GM12878 (cell line): ENCODE measurements around the gene RAB25. TPM values are rescaled to one million over a fixed set of nuclear protein-coding genes. Genes with fewer than 3 reads are reported as not detected.
A peak's percentile ranks its signal among the peaks of the same experiment; 100 is the strongest.

Experiments used
- ATAC-seq: fragments of 200-7000 bp; cut with Tn5 transposase; 3 replicates; pipeline ENCODE4 v1.9.1; 2020; ENCODE audit warnings: mild to moderate bottlenecking, moderate library complexity
- BruUV-seq: library from RNA; stranded (reverse); fragments of 400-500 nt; replicated peaks from 2 replicates; lab custom pipeline; 2021; lab: Mats Ljungman, UMichigan
- CTCF ChIA-PET: fragments of 300-600 bp; sonication (Branson Sonifier 250); formaldehyde crosslinking; extraction: SDS; loops from one replicate; lab custom pipeline; 2021; ENCODE audit warnings: inconsistent platforms; lab: Yijun Ruan, JAX
- POLR2A ChIA-PET: fragments of 350-600 bp; formaldehyde crosslinking; extraction: SDS; loops from one replicate; lab custom pipeline; 2021; ENCODE audit warnings: inconsistent platforms; lab: Charles Lee
- RAD21 ChIA-PET: fragments of 300-600 bp; sonication (Branson Sonifier 250); formaldehyde crosslinking; loops from one replicate; lab custom pipeline; 2023; ENCODE audit warnings: antibody characterized with exemption; ENCODE audit not compliant: unreplicated experiment; lab: Charles Lee
- SMC1A ChIA-PET: fragments of 300-600 bp; sonication (Branson Sonifier 250); formaldehyde crosslinking; loops from one replicate; lab custom pipeline; 2023; ENCODE audit not compliant: unreplicated experiment, uncharacterized antibody; lab: Charles Lee
- DNase-seq: peaks from one replicate; pipeline ENCODE4 v3.0.0-alpha.2; 2011; ENCODE audit warnings: low read depth, low spot score
- FAIRE-seq: peaks from 3 replicates; lab custom pipeline; 2011; peaks lifted over from hg19 to GRCh38; lab: Jason Lieb, UNC
- H2AFZ ChIP-seq: 2 replicates; pipeline ENCODE4 v1.6.0; 2011; ENCODE audit warnings: low read depth, low read length, control low read depth; ENCODE audit not compliant: control insufficient read depth
- H3K27ac ChIP-seq: 2 replicates; pipeline ENCODE4 v1.5.1; 2011; ENCODE audit warnings: control low read depth; ENCODE audit not compliant: control insufficient read depth, insufficient read depth
- H3K27me3 ChIP-seq, 2 experiments: replicated peaks in 1 of 2; 2 replicates each; pipeline versions ENCODE4 v1.6.0 to v1.6.1; 2011; ENCODE audit warnings: low read length in 1 of 2; ENCODE audit not compliant: control insufficient read depth in 2 of 2, insufficient read depth in 2 of 2
- H3K36me3 ChIP-seq, 2 experiments: 2 replicates each; pipeline ENCODE4 v1.5.1; 2011; ENCODE audit warnings: low read length in 1 of 2; ENCODE audit not compliant: control insufficient read depth in 2 of 2, insufficient read depth in 2 of 2
- H3K4me1 ChIP-seq: 2 replicates; pipeline ENCODE4 v1.6.1; 2011; ENCODE audit warnings: mild to moderate bottlenecking, low read length, moderate library complexity, mixed read lengths; ENCODE audit not compliant: control insufficient read depth, insufficient read depth
- H3K4me2 ChIP-seq: 2 replicates; pipeline ENCODE4 v1.6.0; 2011; ENCODE audit warnings: control low read depth; ENCODE audit not compliant: control insufficient read depth, insufficient read depth
- H3K4me3 ChIP-seq: fragments of 200-600 bp; sonication (generic); 2 replicates; pipeline ENCODE4 v1.5.1; 2016
- H3K79me2 ChIP-seq: 2 replicates; pipeline ENCODE4 v1.6.0; 2011; ENCODE audit warnings: low read length; ENCODE audit not compliant: control insufficient read depth, insufficient read depth
- H3K9ac ChIP-seq: 2 replicates; pipeline ENCODE4 v1.8.0; 2011; ENCODE audit warnings: low read length, control low read depth, mixed read lengths; ENCODE audit not compliant: control insufficient read depth, insufficient read depth
- H3K9me3 ChIP-seq: replicated peaks from 3 replicates; pipeline ENCODE4 v1.5.1; 2011; ENCODE audit warnings: mild to moderate bottlenecking, low read length; ENCODE audit not compliant: control insufficient read depth, insufficient read depth
- H4K20me1 ChIP-seq: 2 replicates; pipeline ENCODE4 v1.6.0; 2011; ENCODE audit not compliant: control insufficient read depth, insufficient read depth
- EGR1 ChIP-seq, 2 experiments: IDR thresholded peaks; 1 replicate in 1 of 2; 2 replicates in 1 of 2; pipeline ENCODE4 v1.6.1; 2011 to 2012; ENCODE audit warnings: low read depth in 2 of 2, low read length in 2 of 2, borderline replicate concordance in 1 of 2, mild to moderate bottlenecking in 1 of 2, moderate library complexity in 1 of 2
- NR2F1 ChIP-seq: fragments of 450-650 bp; conservative IDR thresholded peaks from 2 replicates; pipeline ENCODE4 v1.6.1; 2017; ENCODE audit warnings: mild to moderate bottlenecking
- PAX8 ChIP-seq: fragments of 450-650 bp; IDR thresholded peaks from 2 replicates; pipeline ENCODE4 v1.6.1; 2017; ENCODE audit warnings: mild to moderate bottlenecking, moderate library complexity
- RB1 ChIP-seq: fragments of 450-650 bp; formaldehyde crosslinking; IDR thresholded peaks from 2 replicates; pipeline ENCODE4 v1.6.1; 2017; ENCODE audit warnings: mild to moderate bottlenecking, borderline replicate concordance
- SMARCA5 ChIP-seq: fragments of 450-650 bp; IDR thresholded peaks from 2 replicates; pipeline ENCODE4 v1.6.1; 2017; ENCODE audit warnings: mild to moderate bottlenecking
- ZNF622 ChIP-seq: fragments of 450-650 bp; IDR thresholded peaks from 2 replicates; pipeline ENCODE4 v1.6.1; 2017; ENCODE audit warnings: mild to moderate bottlenecking, inconsistent platforms
- WGBS: methylation state at CpG from one replicate; pipeline ENCODE4 v1.1.6; 2016; ENCODE audit warnings: low lambda C conversion rate; ENCODE audit not compliant: insufficient replicate concordance, insufficient coverage; ENCODE audit errors: missing lambda C conversion rate; 5-methylcytosine and 5-hydroxymethylcytosine counted together
- in situ Hi-C: fragments of 300-500 bp; cut with MboI; formaldehyde crosslinking; loops from 9 replicates; pipeline ENCODE4 v1.14.3; 2018; ENCODE audit warnings: mixed read lengths
- intact Hi-C: fragments of 100-400 bp; cut with micrococcal nuclease; formaldehyde crosslinking; loops from one replicate; pipeline ENCODE4 v1.14.2; 2022; ENCODE audit not compliant: unreplicated experiment
- polyA plus RNA-seq, 11 experiments: library from polyadenylated mRNA; depleted of rRNA in 4 of 11; unstranded in 6 of 11; stranded (reverse) in 5 of 11; fragments of >200 nt; fragmentation: Nextera tagmentation in 4 of 11; fragmentation: Illumina TruSeq in 1 of 11; extraction: Ambion mirVana in 4 of 11; extraction: Trizol in 1 of 11; gene quantifications; 1 replicate in 1 of 11; 2 replicates in 10 of 11; pipeline versions ENCODE4 v1.2.1 to v1.2.3, GENCODE V29; 2011 to 2016; ENCODE audit warnings: inconsistent platforms in 2 of 11, missing spikeins in 2 of 11, low read depth in 1 of 11
- total RNA-seq, 4 experiments: library from RNA; depleted of rRNA in 3 of 4; stranded (reverse); fragments of >200 nt in 3 of 4; fragmentation: Illumina TruSeq in 1 of 4; extraction: Trizol in 1 of 4; gene quantifications; 2 replicates each; pipeline versions ENCODE4 v1.2.1 to v1.2.3, GENCODE V29; 2013 to 2021

The RAB25 gene
- total and polyA plus RNA-seq, 10 of the 15 experiments (the other 5 are each of a cell fraction or from before 2014, with no cell fraction given): 0.16 to 0.36 (median 0.22) TPM; not detected in 7

DNA sequence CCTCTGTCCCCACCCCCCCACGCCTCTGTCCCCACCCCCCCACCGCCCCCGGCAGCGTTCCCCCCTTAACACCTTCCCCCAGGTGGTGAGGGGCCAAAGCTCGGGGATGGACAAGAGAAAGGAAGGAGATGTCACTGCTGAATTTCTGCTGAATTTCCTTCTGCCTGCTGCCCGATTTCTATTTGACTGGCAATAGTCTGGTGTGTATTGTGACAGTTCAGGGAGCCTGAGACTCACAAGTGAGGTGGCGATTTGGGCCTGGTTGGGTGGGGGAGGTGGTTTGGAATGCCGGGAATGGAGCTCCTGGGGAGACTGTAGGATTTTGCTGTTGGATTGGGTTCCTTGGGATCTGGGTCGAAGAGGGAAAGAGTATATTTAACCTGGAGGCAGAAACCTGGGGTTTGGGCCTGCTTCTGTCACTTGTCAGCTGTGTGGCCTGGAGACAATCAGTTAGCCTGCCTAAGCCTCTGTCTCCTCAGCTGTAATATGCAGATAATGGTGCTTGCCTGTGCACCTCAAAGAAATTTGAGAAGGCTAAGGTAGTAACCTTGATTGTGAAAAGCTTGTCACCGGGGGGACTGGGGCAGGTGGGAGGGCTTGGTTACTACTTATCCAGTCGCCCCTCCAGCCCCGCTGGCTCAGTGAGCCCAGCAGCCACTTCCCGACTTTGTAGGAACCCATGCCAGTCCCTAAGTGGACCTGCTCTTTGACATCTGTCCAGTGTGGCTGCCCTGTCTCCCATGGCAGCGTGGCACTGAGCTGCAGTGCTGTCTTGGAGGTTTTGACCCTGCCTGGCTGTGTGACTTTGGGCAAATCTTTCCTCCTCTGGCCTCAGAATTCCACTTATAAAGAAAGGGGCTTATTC is 45.9 kb downstream of the RAB25 start:
- no peaks in the 10 kb centered on the region for H3K79me2 ChIP-seq
- no peak for DNase-seq
- ChIA-PET POLR2A (interaction anchor here (0.9 to 6.1 kb wide), 7 partner anchors 9 to 900 kb away, joined by 3 to 128 read pairs (median 9); partner anchors contain the start of genes LMNA and PMF1), CTCF (interaction anchor here (0.7 to 21.5 kb wide), 6 partner anchors 11 to 228 kb away, joined by 3 to 1294 read pairs (median 4); partner anchors contain the start of gene LMNA), SMC1A (interaction anchor here (1.6 to 23.8 kb wide), 3 partner anchors 10 to 43 kb away, joined by 3 to 874 read pairs (median 24); partner anchors contain the start of gene LMNA)
- no peaks in the 10 kb centered on the region for H4K20me1 ChIP-seq
- WGBS: 67% methylated on average over 10 of the region's 14 CpGs
- peak overlapping the region; percentile 57 for H3K27ac ChIP-seq
- TF ChIP-seq SMARCA5 (peak; percentile 32; the same call in 1 of the 2 replicates), NR2F1 (no peak)
- TF ChIP-seq, all 136 proteins: peak for 1
- H3K4me1 ChIP-seq: peaks cover 30% of the 10 kb centered on the region
- RAD21 ChIA-PET: interaction anchor here (0.9 to 22.4 kb wide), 4 partner anchors 10 to 118 kb away, joined by 3 to 695 read pairs (median 14); partner anchors contain the start of gene LMNA
- FAIRE-seq (no peak), ATAC-seq (peak; percentile 38)
- peak overlapping the region; percentile 66 for H3K9ac ChIP-seq
- H3K4me2 ChIP-seq: peak overlapping the region; percentile 89
- H3K9me3 ChIP-seq: no peaks in the 10 kb centered on the region
- no peaks in the 10 kb centered on the region for H3K36me3 ChIP-seq
- in situ Hi-C loops (no loop called here), intact Hi-C loops (no loop called here)
- peak overlapping the region; percentile 45; the same call in 1 of the 2 replicates for H3K4me3 ChIP-seq
- H3K27me3 ChIP-seq: no peaks in the 10 kb centered on the region
- H2AFZ ChIP-seq: peak overlapping the region; percentile 86
- BruUV-seq: TSS peak; percentile 96

DNA sequence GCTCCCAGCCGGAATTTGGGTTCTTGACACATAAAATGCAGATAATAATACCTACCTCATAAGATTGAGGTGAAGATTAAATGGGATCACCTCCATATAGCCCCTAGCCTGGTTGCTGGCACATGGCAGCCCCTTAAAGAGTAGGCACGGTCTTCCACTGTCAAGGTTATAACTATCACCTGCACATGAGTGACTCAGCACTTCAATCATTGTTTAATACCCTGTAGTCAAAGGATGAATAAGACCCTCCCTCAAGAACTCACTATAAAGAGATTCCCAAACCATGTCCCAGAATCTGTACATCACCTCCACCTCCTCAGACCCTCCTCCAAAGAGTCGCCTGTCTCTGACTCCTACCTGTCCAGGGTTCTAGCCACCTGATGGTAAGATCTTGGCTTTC is 47.1 kb downstream of the RAB25 start:
- in situ Hi-C loops: no loop called here
- no peak overlapping the region for H3K4me2 ChIP-seq
- POLR2A ChIA-PET: interaction anchor here (1.5 to 6.1 kb wide), 4 partner anchors 9 to 12 kb away, joined by 5 to 128 read pairs (median 10); partner anchors contain the start of gene LMNA

More for the DNA sequence above, 47.1 kb downstream of the RAB25 start:
- intact Hi-C loops: no loop called here
- TF ChIP-seq EGR1 (IDR thresholded peaks at IDR 0.05; ENCODE audit: borderline replicate concordance in 1 of 2, low read depth in 2 of 2, low read length in 2 of 2): no peak
- TF ChIP-seq RB1: no peak
- TF ChIP-seq ZNF622: no peak
- no peak for TF ChIP-seq PAX8
- TF ChIP-seq, all 136 proteins: peak for 0
- no peaks in the 10 kb centered on the region for H3K27me3 ChIP-seq
- no peaks in the 10 kb centered on the region for H3K36me3 ChIP-seq
- no peak overlapping the region for H3K4me3 ChIP-seq
- DNase-seq: no peak
- no peak for FAIRE-seq
- H4K20me1 ChIP-seq: no peaks in the 10 kb centered on the region
- no peaks in the 10 kb centered on the region for H3K9me3 ChIP-seq
- WGBS: 65% methylated on average over 3 of the region's 3 CpGs
- no peak overlapping the region for H2AFZ ChIP-seq
- H3K79me2 ChIP-seq: no peaks in the 10 kb centered on the region
- no peak for ATAC-seq
- BruUV-seq: no TSS peak
- H3K27ac ChIP-seq: no peak overlapping the region
- RAD21 ChIA-PET: interaction anchor here (22.4 kb wide), 1 partner anchor 14 kb away, joined by 695 read pairs; the partner anchor contains the start of gene LMNA
- CTCF ChIA-PET: interaction anchor here (0.9 to 21.5 kb wide), 3 partner anchors 8 to 16 kb away, joined by 3 to 1294 read pairs (median 55); partner anchors contain the start of gene LMNA
- peaks cover 30% of the 10 kb centered on the region for H3K4me1 ChIP-seq
- SMC1A ChIA-PET: interaction anchor here (2.5 to 23.8 kb wide), 2 partner anchors 12 to 16 kb away, joined by 24 to 874 read pairs; partner anchors contain the start of gene LMNA
- no peak overlapping the region for H3K9ac ChIP-seq
